B cell (primary cell): ENCODE data around the gene AOC1.
"Not testable (repeated sequence)": the region's sequence is repeated elsewhere in the genome, so short reads cannot be mapped to it uniquely, and the experiment has no call there.

Experiments
- EZH2 ChIP-seq: IDR thresholded peaks from 2 replicates; pipeline ENCODE4 v1.6.1; 2012; ENCODE audit warnings: borderline replicate concordance, low read depth, mild to moderate bottlenecking, moderate library complexity, low read length; ENCODE audit not compliant: insufficient read depth, poor library complexity, severe bottlenecking
- TF ChIP-seq, protein P1 (sequence below): fragments of 200-600 bp; IDR thresholded peaks from one replicate; pipeline ENCODE4 v1.8.0; 2022; ENCODE audit warnings: antibody characterized with exemption, mild to moderate bottlenecking

DNA sequence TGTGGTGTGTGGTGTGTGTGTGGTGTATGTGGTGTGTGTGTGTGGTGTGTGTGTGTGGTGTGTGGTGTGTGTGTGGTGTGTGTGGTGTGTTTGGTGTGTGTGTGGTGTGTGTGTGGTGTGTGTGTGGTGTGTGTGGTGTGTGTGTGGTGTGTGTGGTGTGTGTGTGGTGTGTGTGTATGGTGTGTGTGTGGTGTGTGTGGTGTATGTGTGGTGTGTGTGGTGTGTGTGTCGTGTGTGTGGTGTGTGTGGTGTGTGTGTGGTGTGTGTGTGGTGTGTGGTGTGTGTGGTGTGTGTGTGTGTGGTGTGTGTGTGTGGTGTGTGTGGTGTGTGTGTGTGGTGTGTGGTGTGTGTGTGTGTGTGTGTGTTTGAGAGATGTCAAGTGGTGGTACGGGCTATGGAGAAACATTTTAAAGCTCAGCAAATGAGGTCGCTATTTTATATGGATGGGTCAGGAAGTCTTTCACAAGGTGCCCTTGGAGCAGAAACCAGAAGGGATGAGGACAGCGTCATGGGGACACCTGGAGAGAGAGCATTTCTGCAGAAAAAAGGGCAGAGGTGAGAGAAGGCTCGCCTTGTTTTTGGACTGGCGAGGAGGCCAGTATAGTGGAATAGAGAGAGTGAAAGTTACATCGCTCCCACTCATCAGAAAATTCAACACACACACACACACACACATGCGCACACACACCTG lies 58.1 kb downstream of the AOC1 start:
- TF ChIP-seq, protein P1, sequence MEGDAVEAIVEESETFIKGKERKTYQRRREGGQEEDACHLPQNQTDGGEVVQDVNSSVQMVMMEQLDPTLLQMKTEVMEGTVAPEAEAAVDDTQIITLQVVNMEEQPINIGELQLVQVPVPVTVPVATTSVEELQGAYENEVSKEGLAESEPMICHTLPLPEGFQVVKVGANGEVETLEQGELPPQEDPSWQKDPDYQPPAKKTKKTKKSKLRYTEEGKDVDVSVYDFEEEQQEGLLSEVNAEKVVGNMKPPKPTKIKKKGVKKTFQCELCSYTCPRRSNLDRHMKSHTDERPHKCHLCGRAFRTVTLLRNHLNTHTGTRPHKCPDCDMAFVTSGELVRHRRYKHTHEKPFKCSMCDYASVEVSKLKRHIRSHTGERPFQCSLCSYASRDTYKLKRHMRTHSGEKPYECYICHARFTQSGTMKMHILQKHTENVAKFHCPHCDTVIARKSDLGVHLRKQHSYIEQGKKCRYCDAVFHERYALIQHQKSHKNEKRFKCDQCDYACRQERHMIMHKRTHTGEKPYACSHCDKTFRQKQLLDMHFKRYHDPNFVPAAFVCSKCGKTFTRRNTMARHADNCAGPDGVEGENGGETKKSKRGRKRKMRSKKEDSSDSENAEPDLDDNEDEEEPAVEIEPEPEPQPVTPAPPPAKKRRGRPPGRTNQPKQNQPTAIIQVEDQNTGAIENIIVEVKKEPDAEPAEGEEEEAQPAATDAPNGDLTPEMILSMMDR, result not testable (repeated sequence)
- TF ChIP-seq EZH2, result not testable (repeated sequence)
